Measurements from ENCODE around the gene HELQ. TPM values are rescaled to one million over a fixed set of nuclear protein-coding genes. Genes with fewer than 3 reads are reported as not detected.

The HELQ gene
- total RNA-seq, 1 experiment from 2014 or later, result 14.6 TPM

DNA sequence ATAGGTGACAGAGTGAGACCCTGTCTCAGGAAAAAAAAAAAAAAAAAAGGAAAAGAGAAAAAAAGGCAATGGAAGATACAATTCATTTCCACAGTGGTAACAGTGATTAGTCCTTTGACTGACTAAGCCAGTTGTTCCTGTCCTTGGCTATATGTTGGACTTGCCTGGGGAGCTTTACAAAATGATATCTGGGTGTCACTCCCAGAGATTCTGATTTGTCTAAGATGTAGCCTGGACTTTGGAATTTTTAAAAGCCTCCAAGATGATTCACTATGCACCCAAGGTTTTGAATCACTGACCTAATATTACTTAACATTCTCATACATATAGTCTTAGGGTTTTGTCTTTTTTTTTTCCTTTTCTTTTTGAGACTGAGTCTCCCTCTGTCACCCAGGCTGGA is 16.9 kb downstream of the HELQ start:
- Histone ChIP-seq H4K20me1 (ENCODE audit: insufficient read depth) (no peaks in the 10 kb centered on the region), H3K9me2 (ENCODE audit: insufficient read depth) (no peaks in the 10 kb centered on the region), H2AFZ (ENCODE audit: low read depth, low read length, poor library complexity, severe bottlenecking) (no peak overlapping the region), H3K36me3 (ENCODE audit: control insufficient read depth in 1 of 2, insufficient read depth in 2 of 2, low read length in 2 of 2) (peaks cover 0 to 4% of the 10 kb centered on the region in 2 experiments; a peak in 1 of 4 replicates), H3K79me2 (ENCODE audit: insufficient read depth, low read length) (no peaks in the 10 kb centered on the region), H3K9me3 (ENCODE audit: control insufficient read depth in 1 of 2, insufficient read depth in 1 of 2, low read depth in 1 of 2, low read length in 2 of 2) (no peaks in the 10 kb centered on the region), H3K4me1 (ENCODE audit: control insufficient read depth in 1 of 2, insufficient read depth in 2 of 2, low read length in 2 of 2) (no peaks in the 10 kb centered on the region), H3K4me3 (replicated peaks in 1 of 2; ENCODE audit: low read depth in 1 of 2, low read length in 2 of 2) (no peak overlapping the region), H3K27me3 (ENCODE audit: insufficient read depth, low read length) (no peaks in the 10 kb centered on the region), H3K9ac (ENCODE audit: low read length) (no peak overlapping the region), H3K27ac (ENCODE audit: low read depth, low read length) (no peak overlapping the region), H3K4me2 (ENCODE audit: low read length) (no peak overlapping the region)
- TF ChIP-seq, protein P1, sequence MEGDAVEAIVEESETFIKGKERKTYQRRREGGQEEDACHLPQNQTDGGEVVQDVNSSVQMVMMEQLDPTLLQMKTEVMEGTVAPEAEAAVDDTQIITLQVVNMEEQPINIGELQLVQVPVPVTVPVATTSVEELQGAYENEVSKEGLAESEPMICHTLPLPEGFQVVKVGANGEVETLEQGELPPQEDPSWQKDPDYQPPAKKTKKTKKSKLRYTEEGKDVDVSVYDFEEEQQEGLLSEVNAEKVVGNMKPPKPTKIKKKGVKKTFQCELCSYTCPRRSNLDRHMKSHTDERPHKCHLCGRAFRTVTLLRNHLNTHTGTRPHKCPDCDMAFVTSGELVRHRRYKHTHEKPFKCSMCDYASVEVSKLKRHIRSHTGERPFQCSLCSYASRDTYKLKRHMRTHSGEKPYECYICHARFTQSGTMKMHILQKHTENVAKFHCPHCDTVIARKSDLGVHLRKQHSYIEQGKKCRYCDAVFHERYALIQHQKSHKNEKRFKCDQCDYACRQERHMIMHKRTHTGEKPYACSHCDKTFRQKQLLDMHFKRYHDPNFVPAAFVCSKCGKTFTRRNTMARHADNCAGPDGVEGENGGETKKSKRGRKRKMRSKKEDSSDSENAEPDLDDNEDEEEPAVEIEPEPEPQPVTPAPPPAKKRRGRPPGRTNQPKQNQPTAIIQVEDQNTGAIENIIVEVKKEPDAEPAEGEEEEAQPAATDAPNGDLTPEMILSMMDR (IDR thresholded peaks at IDR 0.05 in 2 of 3, conservative IDR thresholded peaks at IDR 0.05 in 1 of 3; ENCODE audit: borderline replicate concordance in 1 of 3, insufficient read depth in 1 of 3, low read depth in 2 of 3, low read length in 2 of 3), result no peak
- TF ChIP-seq ELF1 (IDR thresholded peaks at IDR 0.05; ENCODE audit: borderline replicate concordance, low read depth), result no peak
- ChIA-PET RAD21 (ENCODE audit: low non-redundant PET in 1 of 2, low total read pairs in 2 of 2, uncharacterized antibody in 2 of 2, unreplicated experiment in 2 of 2) (no interaction called here), POLR2A (no interaction called here), CTCF (no interaction called here)
- DNase-seq (ENCODE audit: low read depth, low spot score) (no peak), ATAC-seq (no peak)
- BruUV-seq (replicated peaks), result no TSS peak
- intact Hi-C loops (cut with micrococcal nuclease), result no loop called here

DNA sequence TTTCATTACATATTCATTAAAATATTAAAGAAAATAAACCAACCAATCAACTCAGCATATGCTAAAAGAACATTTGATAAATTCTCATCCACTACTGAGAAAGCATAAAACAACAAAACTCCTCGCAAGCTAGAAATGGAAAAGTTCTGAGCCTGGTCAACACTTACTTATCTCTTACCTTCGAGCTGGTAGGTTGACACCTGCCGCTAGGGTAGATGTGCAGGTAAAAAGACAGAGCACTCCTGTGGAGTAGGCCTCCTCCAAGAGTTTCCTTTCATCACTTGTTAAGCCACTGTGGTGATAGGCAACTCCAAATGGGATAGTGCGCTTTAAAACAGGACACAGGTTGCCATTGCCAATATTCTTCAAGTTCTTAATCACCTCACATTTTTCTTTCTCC is 18.9 kb downstream of the HELQ start:
- H2AFZ ChIP-seq (ENCODE audit: low read depth, low read length, poor library complexity, severe bottlenecking), result no peak overlapping the region
- no peak overlapping the region for H3K27ac ChIP-seq (ENCODE audit: low read depth, low read length)
- ATAC-seq, result no peak
- no peaks in the 10 kb centered on the region for H3K4me1 ChIP-seq (ENCODE audit: control insufficient read depth in 1 of 2, insufficient read depth in 2 of 2, low read length in 2 of 2)
- H3K9me2 ChIP-seq (ENCODE audit: insufficient read depth), result no peaks in the 10 kb centered on the region
- H3K4me2 ChIP-seq (ENCODE audit: low read length), result no peak overlapping the region
- ChIA-PET RAD21 (ENCODE audit: low non-redundant PET in 1 of 2, low total read pairs in 2 of 2, uncharacterized antibody in 2 of 2, unreplicated experiment in 2 of 2) (no interaction called here), POLR2A (no interaction called here), CTCF (no interaction called here)
- no peaks in the 10 kb centered on the region for H3K79me2 ChIP-seq (ENCODE audit: insufficient read depth, low read length)
- BruUV-seq (replicated peaks), result no TSS peak
- intact Hi-C loops (cut with micrococcal nuclease), result no loop called here
- H3K36me3 ChIP-seq (ENCODE audit: control insufficient read depth in 1 of 2, insufficient read depth in 2 of 2, low read length in 2 of 2), result peaks cover 0 to 4% of the 10 kb centered on the region in 2 experiments; a peak in 1 of 4 replicates
- H3K9me3 ChIP-seq (ENCODE audit: control insufficient read depth in 1 of 2, insufficient read depth in 1 of 2, low read depth in 1 of 2, low read length in 2 of 2), result no peaks in the 10 kb centered on the region
- no peaks in the 10 kb centered on the region for H4K20me1 ChIP-seq (ENCODE audit: insufficient read depth)
- H3K4me3 ChIP-seq (replicated peaks in 1 of 2; ENCODE audit: low read depth in 1 of 2, low read length in 2 of 2), result no peak overlapping the region
- no peak for DNase-seq (ENCODE audit: low read depth, low spot score)
- no peak overlapping the region for H3K9ac ChIP-seq (ENCODE audit: low read length)
- H3K27me3 ChIP-seq (ENCODE audit: insufficient read depth, low read length), result no peaks in the 10 kb centered on the region
- no peak for TF ChIP-seq SIN3A (IDR thresholded peaks at IDR 0.05; ENCODE audit: low read depth)
- no peak for TF ChIP-seq SRF (IDR thresholded peaks at IDR 0.05; ENCODE audit: low read depth)
- no peak for TF ChIP-seq TCF7L2 (IDR thresholded peaks at IDR 0.05; ENCODE audit: borderline replicate concordance, extremely low read depth, insufficient read depth, insufficient read length)
- no peak for TF ChIP-seq EZH2 (IDR thresholded peaks at IDR 0.05)
- no peak for TF ChIP-seq YY1 (IDR thresholded peaks at IDR 0.05; ENCODE audit: extremely low read depth, insufficient replicate concordance, low read depth, low read length)
- no peak for TF ChIP-seq SP1 (IDR thresholded peaks at IDR 0.05; ENCODE audit: low read depth)
- TF ChIP-seq RAD21 (IDR thresholded peaks at IDR 0.05; ENCODE audit: low read depth), result no peak
- no peak for TF ChIP-seq EGR1 (IDR thresholded peaks at IDR 0.05; ENCODE audit: low read depth)
- no peak for TF ChIP-seq ZFX (IDR thresholded peaks at IDR 0.05)
- no peak for TF ChIP-seq CEBPB (IDR thresholded peaks at IDR 0.05; ENCODE audit: low read depth)
- no peak for TF ChIP-seq JUND (IDR thresholded peaks at IDR 0.05)
- TF ChIP-seq, protein P1 (IDR thresholded peaks at IDR 0.05 in 2 of 3, conservative IDR thresholded peaks at IDR 0.05 in 1 of 3; ENCODE audit: borderline replicate concordance in 1 of 3, insufficient read depth in 1 of 3, low read depth in 2 of 3, low read length in 2 of 3), result no peak
- TF ChIP-seq EZH2phosphoT487 (IDR thresholded peaks at IDR 0.05; ENCODE audit: borderline replicate concordance), result no peak
- no peak for TF ChIP-seq POLR2A (IDR thresholded peaks at IDR 0.05; ENCODE audit: borderline replicate concordance, extremely low read depth, insufficient read depth, insufficient read length)

Measured in HCT116 (cell line).